NCI-H345 treated with DMSO at 0.1 percent for 48 hours (cell line): ENCODE data around the gene CSNK2B.

Source experiments
- DNase-seq: peaks from one replicate; lab custom pipeline; 2025; ENCODE audit not compliant: unreplicated experiment; lab: John Stamatoyannopoulos, UW

The CSNK2B gene

DNA sequence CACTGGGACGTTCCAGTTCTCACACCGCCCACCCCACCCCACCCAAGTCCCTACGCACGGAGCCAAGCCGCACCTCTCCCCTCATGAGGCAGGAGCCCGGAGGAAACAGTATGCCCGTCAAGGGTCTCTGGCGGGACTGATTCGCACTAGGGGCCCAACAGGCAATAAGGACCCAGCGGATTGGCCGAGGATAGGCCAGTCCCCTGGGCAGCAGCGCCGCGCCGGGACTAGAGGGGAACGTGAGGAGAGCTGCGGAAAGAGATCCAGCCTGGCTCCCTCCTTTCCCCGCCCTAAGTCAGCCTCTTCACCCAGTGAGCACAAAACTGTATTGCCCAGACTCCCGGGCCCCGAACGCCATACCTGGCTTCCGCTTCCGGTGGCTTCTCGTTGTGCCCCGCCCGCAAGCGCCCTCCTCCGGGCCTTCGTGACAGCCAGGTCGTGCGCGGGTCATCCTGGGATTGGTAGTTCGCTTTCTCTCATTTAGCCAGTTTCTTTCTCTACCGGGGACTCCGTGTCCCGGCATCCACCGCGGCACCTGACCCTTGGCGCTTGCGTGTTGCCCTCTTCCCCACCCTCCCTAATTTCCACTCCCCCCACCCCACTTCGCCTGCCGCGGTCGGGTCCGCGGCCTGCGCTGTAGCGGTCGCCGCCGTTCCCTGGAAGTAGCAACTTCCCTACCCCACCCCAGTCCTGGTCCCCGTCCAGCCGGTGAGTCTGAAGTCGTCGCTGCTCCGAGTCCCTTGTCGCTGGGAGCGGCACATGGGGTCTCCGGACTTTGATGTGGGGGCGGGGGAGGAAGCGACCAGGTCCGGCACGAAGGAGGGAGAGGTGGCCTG lies at the start of gene CSNK2B:
TSS of gene CSNK2B (plus strand) at position 580 of the 836 bp plus-strand sequence. CDS start 752 bp downstream, outside the sequence.
- peak; percentile 96 for DNase-seq

- no peak for DNase-seq
These were observed 48.9 kb upstream of the CSNK2B start for GRCh38 chr6:31617010-31617409.

DNA sequence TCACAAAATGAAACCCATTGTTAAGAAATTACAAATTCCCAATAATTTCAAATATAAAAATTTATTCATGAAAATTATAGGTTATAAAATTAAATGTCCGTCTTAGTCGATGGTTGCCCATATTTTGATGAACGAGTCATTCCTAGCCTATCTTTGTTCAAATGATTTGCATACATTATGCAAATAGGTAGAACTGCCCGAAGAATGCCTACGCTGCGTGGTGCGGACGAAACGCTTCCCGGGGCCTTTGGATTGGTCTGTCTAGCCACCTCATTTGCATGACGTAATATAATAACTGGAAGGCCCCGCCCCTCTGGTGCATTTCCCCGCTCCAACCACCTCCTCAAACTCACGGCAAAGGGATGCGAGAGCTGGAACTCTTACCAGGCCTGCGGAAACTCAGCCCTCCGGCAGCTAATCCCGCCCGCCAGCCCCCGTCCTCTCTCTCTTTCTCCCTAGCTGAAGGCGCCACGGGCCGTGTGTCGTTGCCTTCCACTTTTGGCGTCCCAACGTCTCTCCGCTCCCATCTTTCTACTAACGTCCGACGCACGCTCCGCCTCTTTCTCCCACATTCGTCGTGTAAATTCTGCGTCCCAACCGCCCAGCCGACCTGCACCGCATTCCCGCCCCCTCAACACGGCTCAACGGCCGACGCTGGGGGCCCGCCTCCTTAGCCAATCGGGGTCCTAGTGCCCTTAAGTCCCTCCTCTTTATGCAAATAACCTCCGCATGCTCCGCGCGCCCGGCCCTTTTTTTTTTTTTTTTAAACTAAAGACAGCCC lies 45.9 kb upstream of the CSNK2B start:
- peak; percentile 97 for DNase-seq

DNA sequence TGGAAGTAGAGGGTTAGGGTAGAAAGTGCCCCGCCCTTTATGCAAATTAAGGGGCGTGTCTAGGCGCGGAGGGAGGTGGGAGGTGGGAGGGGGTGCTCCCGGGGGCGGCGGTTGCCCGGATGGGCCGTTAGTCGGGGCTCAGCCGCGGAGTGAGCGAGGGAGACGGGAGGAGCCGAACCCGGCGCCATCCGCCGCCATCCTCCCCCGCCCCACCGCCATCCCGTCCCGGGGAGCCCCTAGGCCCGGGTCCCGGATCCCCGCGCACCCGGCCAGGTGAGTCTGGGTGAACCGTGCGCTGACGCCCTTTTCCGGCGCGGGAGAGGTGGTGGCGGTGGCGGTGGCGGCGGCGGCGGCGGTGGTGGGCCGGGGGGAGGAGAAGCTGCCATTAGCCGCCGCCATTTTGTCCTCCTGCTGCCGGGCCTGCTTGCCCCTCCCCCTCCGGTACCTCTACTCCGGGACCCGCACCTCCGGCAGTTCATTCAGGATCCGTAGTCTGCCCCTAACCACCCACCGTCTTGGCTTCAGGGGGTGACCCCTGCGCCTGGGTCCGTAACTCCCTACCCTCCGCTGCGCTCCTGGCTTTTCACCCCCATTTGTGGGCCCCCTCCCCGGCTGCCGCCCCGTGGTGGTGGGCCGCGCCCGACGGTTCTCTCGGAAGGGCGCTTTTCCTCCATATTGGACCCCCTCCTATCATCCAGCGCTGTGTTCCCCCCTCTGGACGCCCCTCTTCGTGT lies 45.1 kb upstream of the CSNK2B start, which contains the start of gene PRRC2A:
TSS of gene PRRC2A (plus strand) at position 130 of the 734 bp plus-strand sequence. CDS start 2,075 bp downstream, outside the sequence.
- DNase-seq: peak; percentile 76

DNA sequence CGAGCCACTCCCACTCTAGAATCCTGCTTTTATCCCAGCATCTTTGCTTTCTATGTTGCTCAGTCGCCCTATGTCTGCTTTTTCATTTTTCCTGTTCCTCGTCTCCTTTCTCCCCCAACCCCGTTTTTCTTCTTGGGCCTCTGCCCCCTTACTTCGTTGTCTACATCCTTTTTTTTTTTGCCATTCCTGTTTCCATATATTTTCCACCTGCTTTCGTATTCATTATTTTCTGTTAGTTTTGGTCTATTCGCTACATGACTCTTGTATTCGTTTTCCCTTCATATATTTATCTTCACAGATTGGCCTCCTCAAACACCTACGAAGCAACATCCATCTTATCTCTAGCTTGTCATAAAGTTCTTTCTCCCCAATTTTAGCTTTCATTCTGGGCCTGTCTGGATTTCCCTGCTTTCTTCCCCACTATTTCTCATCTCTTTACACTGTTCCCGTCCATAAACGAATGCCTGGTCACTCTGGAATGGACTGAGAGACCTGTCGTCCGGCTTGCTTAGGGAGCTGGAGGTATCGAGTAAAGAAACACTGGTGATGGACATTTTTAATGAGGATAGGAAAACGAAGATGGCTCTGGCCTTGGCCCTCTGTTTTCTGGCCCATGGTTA lies 44.5 kb upstream of the CSNK2B start:
- no peak for DNase-seq

DNA sequence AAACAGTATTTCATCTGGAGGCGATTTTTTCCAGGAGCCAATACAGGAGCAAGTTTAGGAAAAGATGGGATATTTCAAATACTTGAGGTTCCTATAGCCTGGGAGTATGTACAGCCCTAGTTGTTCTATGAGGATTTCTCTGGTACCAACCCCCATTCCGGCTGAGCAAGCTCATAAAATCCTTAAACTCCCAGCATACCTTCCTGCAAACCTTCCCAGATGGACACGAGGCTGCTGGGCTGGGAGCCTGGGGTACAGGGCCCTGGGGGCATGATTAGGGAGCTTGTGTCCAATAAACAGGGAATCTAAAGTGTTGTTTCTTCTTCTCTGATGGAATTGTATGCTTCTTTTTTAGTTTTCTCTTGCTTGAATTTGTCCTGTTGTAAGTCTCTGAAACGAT lies 43.9 kb upstream of the CSNK2B start:
- no peak for DNase-seq

DNA sequence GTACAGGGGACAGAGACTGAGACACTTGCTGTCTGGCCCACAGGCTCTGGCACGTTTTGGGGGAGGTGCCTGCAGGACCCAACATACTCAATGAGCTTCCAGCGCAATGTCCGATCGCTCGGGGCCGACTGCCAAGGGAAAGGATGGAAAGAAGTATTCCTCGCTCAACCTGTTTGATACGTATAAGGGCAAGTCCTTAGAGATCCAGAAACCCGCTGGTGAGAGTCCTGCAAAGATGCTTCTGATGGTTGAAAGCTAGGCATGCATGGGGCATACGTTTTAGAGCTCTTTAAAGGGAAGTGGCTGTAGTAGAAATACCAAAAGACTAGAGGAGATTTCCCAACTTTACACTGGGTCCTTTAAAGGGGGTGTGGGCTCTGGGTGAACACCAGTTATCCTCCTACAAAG lies 43.2 kb upstream of the CSNK2B start:
- DNase-seq: no peak

DNA sequence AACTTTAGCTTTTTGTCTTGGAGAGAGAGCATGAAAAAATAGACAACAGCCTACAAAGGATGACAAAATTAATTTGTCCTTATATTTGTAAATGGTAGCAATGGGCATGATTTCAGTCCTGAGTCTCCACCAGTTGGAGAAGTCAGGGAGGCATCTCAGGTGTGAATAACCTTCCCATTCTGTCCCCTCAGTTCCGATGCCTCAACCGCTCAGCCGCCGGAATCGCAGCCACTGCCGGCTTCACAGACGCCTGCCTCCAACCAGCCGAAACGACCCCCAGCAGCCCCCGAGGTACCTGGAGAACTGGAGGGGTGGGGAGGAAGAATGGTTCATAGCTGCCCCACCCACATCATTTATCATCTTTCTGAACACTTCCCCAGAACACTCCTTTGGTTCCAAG lies 41.8 kb upstream of the CSNK2B start:
- no peak for DNase-seq

DNA sequence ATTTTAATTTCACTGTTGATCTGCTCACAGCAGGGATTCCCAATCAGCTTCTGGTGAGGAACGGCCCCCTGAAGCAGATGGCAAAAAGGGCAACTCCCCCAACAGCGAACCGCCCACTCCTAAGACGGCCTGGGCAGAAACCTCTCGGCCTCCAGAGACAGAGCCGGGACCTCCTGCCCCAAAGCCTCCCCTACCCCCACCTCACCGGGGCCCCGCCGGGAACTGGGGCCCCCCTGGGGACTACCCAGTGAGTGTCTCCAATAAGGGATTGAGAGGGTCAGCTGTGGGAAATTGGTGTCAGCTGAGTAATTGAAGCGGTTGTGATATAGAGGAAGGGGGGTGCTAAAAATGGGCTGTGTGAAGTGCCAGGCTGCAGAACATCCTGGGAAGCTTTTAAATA lies 38.9 kb upstream of the CSNK2B start:
- DNase-seq: no peak

GRCh38 chr6:31627690-31628287 lies 38.1 kb upstream of the CSNK2B start:
- no peak for DNase-seq

DNA sequence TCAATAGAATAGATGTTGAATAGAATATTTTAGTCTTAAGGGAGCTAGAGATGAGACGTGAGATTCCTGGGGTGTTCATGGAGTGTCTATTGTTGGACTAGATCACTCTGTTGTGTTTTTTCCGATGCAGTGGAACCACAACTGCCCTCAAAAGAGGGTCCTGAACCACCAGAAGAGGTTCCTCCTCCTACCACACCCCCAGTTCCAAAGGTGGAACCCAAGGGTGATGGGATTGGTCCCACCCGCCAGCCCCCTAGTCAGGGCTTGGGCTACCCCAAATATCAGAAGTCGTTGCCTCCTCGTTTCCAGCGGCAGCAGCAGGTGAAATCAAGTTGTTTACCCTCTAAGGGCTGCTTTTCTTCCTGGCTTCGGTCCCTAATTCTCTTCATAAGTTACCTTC lies 36.9 kb upstream of the CSNK2B start:
- no peak for DNase-seq

DNA sequence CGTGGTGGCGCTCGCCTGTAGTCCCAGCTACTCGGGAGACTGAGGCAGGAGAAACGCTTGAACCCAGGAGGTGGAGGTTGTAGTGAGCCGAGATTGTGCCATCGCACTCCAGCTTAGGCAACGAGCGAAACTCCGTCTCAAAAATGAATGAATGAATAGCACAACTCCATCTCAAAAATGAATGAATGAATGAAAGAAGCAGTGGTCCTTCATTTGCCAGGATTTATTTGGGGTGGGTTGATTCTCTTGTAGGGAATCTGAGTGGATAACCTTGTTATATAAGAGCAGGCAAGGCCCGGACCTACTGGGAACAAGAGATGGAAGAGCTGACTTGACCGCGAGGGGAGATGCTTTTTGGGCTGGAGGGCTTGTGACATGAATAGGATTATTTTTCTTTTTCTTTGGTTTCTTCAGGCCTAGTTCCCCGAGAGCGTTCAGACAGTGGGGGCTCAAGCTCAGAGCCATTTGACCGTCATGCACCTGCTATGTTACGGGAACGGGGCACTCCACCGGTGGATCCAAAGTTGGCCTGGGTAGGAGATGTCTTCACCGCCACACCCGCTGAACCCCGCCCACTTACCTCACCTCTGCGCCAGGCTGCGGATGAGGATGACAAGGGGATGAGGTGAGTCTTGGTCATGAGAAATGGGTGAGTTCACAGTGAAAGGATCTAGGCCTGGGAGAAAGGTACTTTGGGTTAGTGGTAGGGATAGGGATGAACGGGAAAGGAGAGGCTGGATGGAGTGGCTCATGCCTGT lies 35.5 kb upstream of the CSNK2B start:
- no peak for DNase-seq

GRCh38 chr6:31631209-31631608 lies 34.7 kb upstream of the CSNK2B start:
- DNase-seq: no peak

GRCh38 chr6:31631681-31632278 lies 34.1 kb upstream of the CSNK2B start:
- DNase-seq: no peak

DNA sequence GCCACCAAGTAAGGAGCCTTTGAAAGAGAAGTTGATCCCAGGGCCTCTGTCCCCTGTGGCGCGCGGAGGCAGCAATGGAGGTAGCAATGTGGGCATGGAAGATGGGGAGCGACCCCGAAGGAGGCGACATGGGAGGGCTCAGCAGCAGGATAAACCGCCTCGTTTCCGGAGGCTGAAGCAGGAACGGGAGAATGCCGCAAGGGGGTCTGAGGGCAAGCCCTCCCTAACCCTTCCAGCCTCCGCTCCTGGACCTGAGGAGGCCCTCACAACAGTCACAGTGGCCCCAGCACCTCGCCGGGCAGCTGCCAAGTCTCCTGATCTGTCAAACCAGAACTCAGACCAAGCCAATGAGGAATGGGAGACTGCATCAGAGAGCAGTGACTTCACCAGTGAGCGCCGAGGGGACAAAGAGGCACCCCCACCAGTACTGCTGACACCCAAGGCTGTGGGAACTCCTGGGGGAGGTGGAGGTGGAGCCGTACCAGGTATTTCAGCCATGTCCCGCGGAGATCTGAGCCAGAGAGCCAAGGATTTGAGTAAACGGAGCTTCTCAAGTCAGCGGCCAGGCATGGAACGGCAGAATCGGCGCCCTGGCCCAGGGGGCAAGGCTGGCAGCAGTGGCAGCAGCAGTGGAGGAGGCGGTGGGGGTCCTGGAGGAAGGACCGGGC lies 33.5 kb upstream of the CSNK2B start:
- DNase-seq: no peak

GRCh38 chr6:31633447-31633846 lies 32.4 kb upstream of the CSNK2B start:
- DNase-seq: no peak

DNA sequence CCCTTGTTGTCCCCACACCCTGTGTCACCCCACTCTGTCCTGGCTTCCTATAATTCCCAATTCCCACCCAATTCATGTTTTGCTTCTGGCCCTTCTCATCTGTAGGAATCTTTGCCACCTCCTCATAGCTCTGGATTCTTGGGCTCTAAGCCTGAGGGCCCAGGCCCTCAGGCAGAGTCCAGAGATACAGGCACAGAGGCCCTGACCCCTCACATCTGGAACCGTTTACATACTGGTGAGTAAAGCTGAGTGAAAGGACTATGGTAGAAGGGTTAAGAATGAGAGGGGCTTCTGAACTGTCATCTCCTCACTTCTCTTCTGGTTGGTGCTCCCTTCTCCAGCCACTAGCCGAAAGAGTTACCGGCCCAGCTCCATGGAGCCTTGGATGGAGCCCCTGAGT lies 31.7 kb upstream of the CSNK2B start:
- no peak for DNase-seq

DNA sequence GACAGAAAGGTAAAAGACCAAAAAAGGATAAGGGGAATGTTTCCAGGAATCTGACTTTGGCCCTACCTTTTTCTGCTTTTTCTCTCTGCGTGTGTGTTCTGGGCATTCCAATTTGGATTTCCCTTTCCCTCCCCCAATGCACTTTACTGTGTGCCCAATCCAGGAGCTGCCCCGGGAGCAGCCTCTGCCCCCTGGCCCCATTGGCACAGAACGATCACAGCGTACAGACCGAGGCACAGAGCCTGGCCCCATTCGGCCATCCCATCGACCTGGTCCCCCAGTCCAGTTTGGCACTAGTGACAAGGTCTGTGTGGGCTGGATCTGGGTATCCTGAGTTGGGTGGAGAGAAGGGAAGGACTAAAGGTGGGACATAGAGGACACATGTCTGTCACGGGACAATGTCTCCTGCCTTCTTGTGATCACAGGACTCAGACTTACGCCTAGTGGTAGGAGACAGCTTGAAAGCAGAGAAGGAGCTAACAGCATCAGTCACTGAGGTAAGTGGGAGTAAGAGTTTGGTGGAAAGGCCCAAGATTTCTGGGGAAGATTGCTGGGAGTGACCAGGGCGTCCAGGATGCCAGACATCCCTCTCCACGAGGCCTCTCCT lies 30.8 kb upstream of the CSNK2B start:
- no peak for DNase-seq
